PC-9 (cell line): ENCODE results near the gene METTL26. TPM values are rescaled to one million over a fixed set of nuclear protein-coding genes. Genes with fewer than 3 reads are reported as not detected.

Source experiments
- BruUV-seq: library from RNA; stranded (reverse); fragments of 400-500 nt; replicated peaks from 2 replicates; lab custom pipeline; 2021; lab: Mats Ljungman, UMichigan
- CTCF ChIA-PET: fragments of 300-600 bp; sonication (Branson Sonifier 250); formaldehyde crosslinking; loops from one replicate; lab custom pipeline; 2022; ENCODE audit warnings: antibody characterized with exemption; lab: Charles Lee
- POLR2A ChIA-PET: fragments of 300-600 bp; sonication (Branson Sonifier 250); formaldehyde crosslinking; loops from one replicate; lab custom pipeline; 2022; ENCODE audit warnings: antibody characterized with exemption; ENCODE audit not compliant: unreplicated experiment; lab: Charles Lee
- DNase-seq, 2 experiments: peaks; one replicate each; pipeline versions ENCODE4 v3.0.0 to v3.0.0-alpha.2; 2015 to 2022; ENCODE audit warnings: mixed read lengths in 1 of 2
- H2AFZ ChIP-seq: fragments of 200-600 bp; sonication (generic); 2 replicates; pipeline ENCODE4 v1.8.1; 2017; ENCODE audit warnings: antibody characterized with exemption
- H3F3A ChIP-seq: fragments of 200-600 bp; sonication (generic); 2 replicates; pipeline ENCODE4 v1.8.1; 2017; ENCODE audit warnings: antibody characterized with exemption, mild to moderate bottlenecking, low read depth; ENCODE audit not compliant: insufficient read depth
- H3K27ac ChIP-seq: fragments of 200-600 bp; sonication (generic); 2 replicates; pipeline ENCODE4 v1.6.1; 2016; ENCODE audit warnings: mixed run types
- H3K27me3 ChIP-seq: fragments of 200-600 bp; sonication (generic); 2 replicates; pipeline ENCODE4 v1.6.1; 2016; ENCODE audit warnings: low read depth, mixed run types; ENCODE audit not compliant: insufficient read depth
- H3K36me3 ChIP-seq: fragments of 200-600 bp; sonication (generic); 2 replicates; pipeline ENCODE4 v1.6.1; 2016; ENCODE audit warnings: low read depth, mixed run types
- H3K4me1 ChIP-seq: fragments of 200-600 bp; sonication (generic); replicated peaks from 2 replicates; pipeline ENCODE4 v1.6.1; 2016; ENCODE audit warnings: mixed run types; ENCODE audit not compliant: insufficient read depth
- H3K4me2 ChIP-seq: fragments of 200-600 bp; sonication (generic); 2 replicates; pipeline ENCODE4 v1.6.1; 2017; ENCODE audit warnings: mixed run types
- H3K4me3 ChIP-seq: fragments of 200-600 bp; sonication (generic); 2 replicates; pipeline ENCODE4 v1.6.1; 2016; ENCODE audit warnings: mixed run types
- H3K79me2 ChIP-seq: fragments of 200-600 bp; sonication (generic); 2 replicates; pipeline ENCODE4 v1.6.1; 2017; ENCODE audit warnings: low read depth, mixed run types
- H3K9me2 ChIP-seq: fragments of 200-600 bp; sonication (generic); 2 replicates; pipeline ENCODE4 v1.8.1; 2017; ENCODE audit warnings: mild to moderate bottlenecking; ENCODE audit not compliant: insufficient read depth
- H3K9me3 ChIP-seq: fragments of 200-600 bp; sonication (generic); 2 replicates; pipeline ENCODE4 v1.8.1; 2016; ENCODE audit warnings: low read depth; ENCODE audit not compliant: insufficient read depth
- H4K20me1 ChIP-seq: fragments of 200-600 bp; sonication (generic); 2 replicates; pipeline ENCODE4 v1.8.1; 2017; ENCODE audit not compliant: insufficient read depth
- CTCF ChIP-seq: fragments of 200-600 bp; sonication (generic); conservative IDR thresholded peaks from 2 replicates; pipeline ENCODE4 v1.6.1; 2017; ENCODE audit warnings: mixed run types, antibody characterized with exemption, mild to moderate bottlenecking, moderate library complexity
- EZH2 ChIP-seq: fragments of 200-600 bp; sonication (generic); IDR thresholded peaks from 2 replicates; pipeline ENCODE4 v1.8.0; 2017; ENCODE audit warnings: antibody characterized with exemption, low read depth
- intact Hi-C: fragments of 100-400 bp; cut with micrococcal nuclease; formaldehyde crosslinking; loops from one replicate; pipeline ENCODE4 v1.10.0; 2022; ENCODE audit not compliant: unreplicated experiment
- total RNA-seq: library from RNA; stranded (reverse); gene quantifications from 2 replicates; pipeline ENCODE4 v1.2.3, GENCODE V29; 2021

METTL26 gene
- total RNA-seq, 1 experiment from 2014 or later: 144 TPM

GRCh38 chr16:652454-653305 is 16.6 kb upstream of the METTL26 start:
- Histone ChIP-seq H2AFZ (no peak overlapping the region), H3K4me3 (no peak overlapping the region), H3F3A (peaks cover 10% of the 10 kb centered on the region; the same call in 1 of the 2 replicates), H3K79me2 (peaks cover 22% of the 10 kb centered on the region), H3K4me2 (no peak overlapping the region), H3K9me3 (no peaks in the 10 kb centered on the region), H3K36me3 (no peaks in the 10 kb centered on the region), H3K9me2 (no peaks in the 10 kb centered on the region), H4K20me1 (no peaks in the 10 kb centered on the region), H3K27ac (no peak overlapping the region), H3K4me1 (peaks cover 17% of the 10 kb centered on the region), H3K27me3 (no peaks in the 10 kb centered on the region)
- BruUV-seq: no TSS peak
- no peak for TF ChIP-seq EZH2
- no peak for TF ChIP-seq CTCF
- POLR2A ChIA-PET: no interaction called here
- no peak for DNase-seq
- CTCF ChIA-PET: no interaction called here
- intact Hi-C loops: no loop called here

- H3K36me3 ChIP-seq: no peaks in the 10 kb centered on the region
- H3K27me3 ChIP-seq: no peaks in the 10 kb centered on the region
- H3K4me3 ChIP-seq: no peak overlapping the region
- no peak overlapping the region for H3K4me2 ChIP-seq
- H3F3A ChIP-seq: peaks cover 10% of the 10 kb centered on the region; the same call in 1 of the 2 replicates
- POLR2A ChIA-PET: no interaction called here
- no peak overlapping the region for H3K27ac ChIP-seq
- H3K9me2 ChIP-seq: no peaks in the 10 kb centered on the region
- peaks cover 26% of the 10 kb centered on the region for H3K4me1 ChIP-seq
- H4K20me1 ChIP-seq: peaks cover 4% of the 10 kb centered on the region; the same call in 1 of the 2 replicates
- no peak for TF ChIP-seq EZH2
- no peak for TF ChIP-seq CTCF
- BruUV-seq: no TSS peak
- no peak overlapping the region for H2AFZ ChIP-seq
- H3K9me3 ChIP-seq: no peaks in the 10 kb centered on the region
- CTCF ChIA-PET: no interaction called here
- peaks cover 30% of the 10 kb centered on the region for H3K79me2 ChIP-seq
- intact Hi-C loops: no loop called here
- no peak for DNase-seq
Measured at GRCh38 chr16:651844-652243, 15.7 kb upstream of the METTL26 start.

GRCh38 chr16:649631-650030 is 13.5 kb upstream of the METTL26 start:
- peaks cover 48% of the 10 kb centered on the region for H3K79me2 ChIP-seq
- H4K20me1 ChIP-seq: peaks cover 17% of the 10 kb centered on the region; the same call in 1 of the 2 replicates
- DNase-seq: no peak
- no peaks in the 10 kb centered on the region for H3K9me2 ChIP-seq
- H3K27me3 ChIP-seq: no peaks in the 10 kb centered on the region
- no peak for TF ChIP-seq CTCF
- BruUV-seq: no TSS peak
- H3K36me3 ChIP-seq: no peaks in the 10 kb centered on the region
- no peak overlapping the region for H3K27ac ChIP-seq
- intact Hi-C loops: loop anchor here (1.0 to 10.0 kb wide), 3 partner anchors 56 to 265 kb away; partner anchors contain the start of genes CAPN15 and PGAP6
- H3K4me1 ChIP-seq: peaks cover 48% of the 10 kb centered on the region
- peak overlapping the region; percentile 90 for H2AFZ ChIP-seq
- no peaks in the 10 kb centered on the region for H3K9me3 ChIP-seq
- peaks cover 28% of the 10 kb centered on the region for H3F3A ChIP-seq
- H3K4me2 ChIP-seq: peak overlapping the region; percentile 92
- CTCF ChIA-PET: interaction anchor here (0.7 kb wide), 1 partner anchor 27 kb away, joined by 7 read pairs; no protein-coding TSS in a partner anchor
- peak overlapping the region; percentile 85 for H3K4me3 ChIP-seq
- POLR2A ChIA-PET: interaction anchor here (0.7 kb wide), 3 partner anchors 29 to 123 kb away, joined by 3 to 6 read pairs (median 4); no protein-coding TSS in a partner anchor
